ENCODE data around the gene CACNA1G. TPM values are rescaled to one million over a fixed set of nuclear protein-coding genes. Genes with fewer than 3 reads are reported as not detected.

The CACNA1G gene
- total RNA-seq, 2 experiments from 2014 or later: 0.13 TPM; not detected in 1

DNA sequence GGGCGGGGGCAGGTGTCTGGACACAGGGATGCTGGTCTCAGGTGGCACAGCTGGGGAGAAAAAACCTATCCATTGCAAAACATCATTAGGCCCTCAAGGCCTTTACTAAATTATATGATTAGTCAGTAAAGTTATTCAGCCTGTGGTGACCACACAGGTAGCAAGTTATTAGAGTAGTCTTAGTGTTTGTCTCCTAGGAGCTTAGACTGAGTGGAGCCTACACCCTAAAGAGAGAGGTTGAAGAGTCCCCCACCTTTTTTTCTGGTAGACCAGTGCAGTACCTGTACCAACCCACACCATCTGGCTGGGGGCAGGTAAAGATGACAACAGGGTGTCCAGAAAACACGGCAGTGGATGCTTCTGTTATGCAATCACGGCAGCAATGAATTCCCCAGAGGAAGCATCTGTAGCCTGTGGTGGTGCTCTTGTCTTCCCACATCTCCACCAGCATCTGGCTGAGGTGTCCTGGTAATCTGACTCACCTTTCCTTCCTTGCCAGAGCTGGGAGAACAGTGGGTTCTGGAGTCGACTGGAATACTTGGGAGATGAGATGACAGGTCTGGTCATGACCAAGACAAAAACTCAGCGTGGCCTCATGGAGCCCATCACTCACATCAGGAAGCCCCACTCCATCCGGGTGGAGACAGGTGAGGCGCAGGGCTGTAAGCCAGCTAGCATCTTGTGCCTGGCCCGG, 41.2 kb upstream of the CACNA1G start:
- DNase-seq: no peak
- TF ChIP-seq, protein P1, sequence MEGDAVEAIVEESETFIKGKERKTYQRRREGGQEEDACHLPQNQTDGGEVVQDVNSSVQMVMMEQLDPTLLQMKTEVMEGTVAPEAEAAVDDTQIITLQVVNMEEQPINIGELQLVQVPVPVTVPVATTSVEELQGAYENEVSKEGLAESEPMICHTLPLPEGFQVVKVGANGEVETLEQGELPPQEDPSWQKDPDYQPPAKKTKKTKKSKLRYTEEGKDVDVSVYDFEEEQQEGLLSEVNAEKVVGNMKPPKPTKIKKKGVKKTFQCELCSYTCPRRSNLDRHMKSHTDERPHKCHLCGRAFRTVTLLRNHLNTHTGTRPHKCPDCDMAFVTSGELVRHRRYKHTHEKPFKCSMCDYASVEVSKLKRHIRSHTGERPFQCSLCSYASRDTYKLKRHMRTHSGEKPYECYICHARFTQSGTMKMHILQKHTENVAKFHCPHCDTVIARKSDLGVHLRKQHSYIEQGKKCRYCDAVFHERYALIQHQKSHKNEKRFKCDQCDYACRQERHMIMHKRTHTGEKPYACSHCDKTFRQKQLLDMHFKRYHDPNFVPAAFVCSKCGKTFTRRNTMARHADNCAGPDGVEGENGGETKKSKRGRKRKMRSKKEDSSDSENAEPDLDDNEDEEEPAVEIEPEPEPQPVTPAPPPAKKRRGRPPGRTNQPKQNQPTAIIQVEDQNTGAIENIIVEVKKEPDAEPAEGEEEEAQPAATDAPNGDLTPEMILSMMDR (IDR thresholded peaks at IDR 0.05): no peak
- Mint-ChIP-seq H3K4me3 (no peak overlapping the region), H3K4me1 (ENCODE audit: low read depth) (no peaks in the 10 kb centered on the region), H3K27me3 (no peaks in the 10 kb centered on the region), H3K27ac (no peak overlapping the region), H3K36me3 (ENCODE audit: low read depth) (no peaks in the 10 kb centered on the region), H3K9me3 (no peaks in the 10 kb centered on the region)
- CTCF ChIA-PET: interaction anchor here (0.7 kb wide), 1 partner anchor 14 kb away, joined by 3 read pairs; no protein-coding TSS in a partner anchor
- ATAC-seq: no peak
- intact Hi-C loops (cut with micrococcal nuclease): no loop called here
- POLR2A ChIA-PET: no interaction called here

DNA sequence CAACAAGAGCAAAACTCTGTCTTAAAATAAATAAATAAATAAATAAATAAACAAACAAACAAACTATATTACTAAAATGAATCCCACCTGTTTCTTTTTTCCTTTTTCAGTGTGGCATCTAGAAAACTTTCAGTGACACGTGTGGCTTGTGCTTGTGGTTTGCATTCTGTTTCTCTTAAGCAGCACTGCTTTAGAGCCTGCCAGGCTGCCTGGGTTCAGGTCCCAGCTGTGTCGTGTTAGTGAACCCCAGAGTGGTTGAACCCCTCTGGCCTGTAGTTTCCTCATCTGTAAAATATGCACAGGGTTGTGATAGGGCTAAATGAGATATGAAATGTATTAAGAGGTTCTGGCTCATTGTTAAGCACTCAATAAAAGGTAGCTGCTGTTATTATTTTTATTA, 40.0 kb upstream of the CACNA1G start:
- no peak for ATAC-seq
- CTCF ChIA-PET: interaction anchor here (0.7 kb wide), 1 partner anchor 15 kb away, joined by 3 read pairs; no protein-coding TSS in a partner anchor
- Mint-ChIP-seq H3K36me3 (ENCODE audit: low read depth) (no peaks in the 10 kb centered on the region), H3K27ac (no peak overlapping the region), H3K27me3 (no peaks in the 10 kb centered on the region), H3K4me1 (ENCODE audit: low read depth) (no peaks in the 10 kb centered on the region), H3K9me3 (no peaks in the 10 kb centered on the region), H3K4me3 (no peak overlapping the region)
- POLR2A ChIA-PET: interaction anchor here (1.2 kb wide), 1 partner anchor 9 kb away, joined by 4 read pairs; no protein-coding TSS in a partner anchor
- TF ChIP-seq, protein P1 (IDR thresholded peaks at IDR 0.05): no peak
- DNase-seq: no peak
- intact Hi-C loops (cut with micrococcal nuclease): no loop called here

DNA sequence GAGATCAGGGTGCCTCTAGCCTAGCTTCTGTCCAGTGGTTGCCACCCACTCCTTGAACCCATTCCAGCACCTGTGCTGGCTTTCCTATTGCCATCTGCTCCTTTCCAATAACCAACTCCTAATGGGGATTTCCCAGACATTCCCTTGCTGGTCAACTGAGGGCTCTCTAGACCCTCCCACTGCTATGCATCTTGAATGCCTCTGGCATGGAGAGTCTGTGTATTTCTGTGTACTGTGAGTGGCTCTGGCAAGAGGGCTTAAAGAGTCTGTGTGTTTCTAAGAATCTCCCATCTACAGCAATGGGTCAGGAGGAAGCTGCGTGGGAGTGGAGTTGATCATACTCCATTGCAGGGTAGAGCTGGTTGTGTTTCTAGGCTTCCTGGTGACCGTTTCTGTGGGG, 39.0 kb upstream of the CACNA1G start:
- no peak for DNase-seq
- intact Hi-C loops (cut with micrococcal nuclease): no loop called here
- CTCF ChIA-PET: interaction anchor here (1.4 kb wide), 1 partner anchor 38 kb away, joined by 3 read pairs; no protein-coding TSS in a partner anchor
- ATAC-seq: no peak
- Mint-ChIP-seq H3K27me3 (no peaks in the 10 kb centered on the region), H3K4me1 (ENCODE audit: low read depth) (no peaks in the 10 kb centered on the region), H3K9me3 (no peaks in the 10 kb centered on the region), H3K27ac (no peak overlapping the region), H3K36me3 (ENCODE audit: low read depth) (no peaks in the 10 kb centered on the region), H3K4me3 (no peak overlapping the region)
- TF ChIP-seq, protein P1 (IDR thresholded peaks at IDR 0.05): no peak
- POLR2A ChIA-PET: interaction anchor here (1.2 kb wide), 1 partner anchor 10 kb away, joined by 4 read pairs; no protein-coding TSS in a partner anchor

DNA sequence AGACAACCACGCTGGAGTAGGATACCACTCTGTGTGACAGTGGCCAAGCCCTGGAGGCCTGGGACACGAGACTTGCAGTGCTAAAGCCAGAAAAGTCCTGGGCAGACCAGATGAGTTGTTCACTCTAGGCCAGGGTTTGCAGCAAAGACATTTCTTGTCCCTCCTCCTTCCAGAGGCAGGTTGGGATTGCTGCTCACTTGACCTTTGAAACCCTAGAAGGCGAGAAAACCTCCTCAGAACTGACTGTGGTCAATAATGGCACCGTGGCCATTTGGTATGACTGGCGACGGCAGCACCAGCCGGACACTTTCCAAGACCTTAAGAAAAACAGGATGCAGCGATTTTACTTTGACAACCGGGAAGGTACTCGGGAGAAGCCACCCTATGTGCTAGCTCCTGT, 37.7 kb upstream of the CACNA1G start:
- CTCF ChIA-PET: interaction anchor here (1.4 kb wide), 1 partner anchor 40 kb away, joined by 3 read pairs; no protein-coding TSS in a partner anchor
- no peak for DNase-seq
- H3K4me1 Mint-ChIP-seq (ENCODE audit: low read depth): no peaks in the 10 kb centered on the region
- no peaks in the 10 kb centered on the region for H3K36me3 Mint-ChIP-seq (ENCODE audit: low read depth)
- intact Hi-C loops (cut with micrococcal nuclease): no loop called here
- POLR2A ChIA-PET: no interaction called here
- H3K27ac Mint-ChIP-seq: no peak overlapping the region
- no peaks in the 10 kb centered on the region for H3K27me3 Mint-ChIP-seq
- TF ChIP-seq, protein P1 (IDR thresholded peaks at IDR 0.05): no peak
- H3K9me3 Mint-ChIP-seq: no peaks in the 10 kb centered on the region
- H3K4me3 Mint-ChIP-seq: no peak overlapping the region
- ATAC-seq: no peak

DNA sequence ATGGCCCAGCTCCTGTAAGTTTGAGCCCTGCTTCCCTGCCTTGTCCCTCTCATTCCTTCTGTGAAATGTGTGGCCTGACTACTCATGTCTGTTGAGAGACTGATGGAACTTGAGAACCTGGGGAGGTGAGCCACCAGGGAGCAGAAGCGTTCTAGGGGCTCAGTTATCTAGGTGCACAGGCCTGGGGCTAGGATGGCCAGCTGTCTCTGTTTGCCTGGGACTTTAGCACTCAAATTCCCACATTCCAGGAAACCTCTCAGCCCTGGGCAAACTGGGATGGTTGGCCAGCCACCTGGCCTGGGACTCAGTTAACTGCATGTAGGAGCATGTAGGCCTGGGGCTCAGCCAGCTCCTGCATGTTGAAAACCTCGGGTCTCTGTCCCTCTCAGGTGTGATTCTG, 37.3 kb upstream of the CACNA1G start:
- no peaks in the 10 kb centered on the region for H3K9me3 Mint-ChIP-seq
- H3K27ac Mint-ChIP-seq: no peak overlapping the region
- H3K4me3 Mint-ChIP-seq: no peak overlapping the region
- CTCF ChIA-PET: no interaction called here
- intact Hi-C loops (cut with micrococcal nuclease): no loop called here
- TF ChIP-seq, protein P1 (IDR thresholded peaks at IDR 0.05): no peak
- no peaks in the 10 kb centered on the region for H3K27me3 Mint-ChIP-seq
- POLR2A ChIA-PET: no interaction called here
- H3K4me1 Mint-ChIP-seq (ENCODE audit: low read depth): no peaks in the 10 kb centered on the region
- H3K36me3 Mint-ChIP-seq (ENCODE audit: low read depth): no peaks in the 10 kb centered on the region
- DNase-seq: no peak
- no peak for ATAC-seq

All from activated CD8-positive, alpha-beta T cell treated with anti-CD3 and anti-CD28 coated beads for 36 hours (primary cell).